Loucy (cell line): ENCODE measurements around the gene PGAP6.
"Not testable (repeated sequence)": the region's sequence is repeated elsewhere in the genome, so short reads cannot be mapped to it uniquely, and the experiment has no call there.

ENCODE experiments used
- CTCF ChIP-seq: fragments of 200-600 bp; sonication (generic); conservative IDR thresholded peaks from 2 replicates; pipeline ENCODE4 v1.5.1; 2014; ENCODE audit warnings: mild to moderate bottlenecking, antibody characterized with exemption, low read length
- EZH2phosphoT487 ChIP-seq: fragments of 200-600 bp; IDR thresholded peaks from 2 replicates; pipeline ENCODE4 v1.6.1; 2018; ENCODE audit warnings: antibody characterized with exemption, mild to moderate bottlenecking, moderate library complexity, borderline replicate concordance

GRCh38 chr16:334164-334832 lies 47.5 kb downstream of the PGAP6 start:
- not testable (repeated sequence) for TF ChIP-seq EZH2phosphoT487, CTCF
